Occipital lobe (tissue), 2 donors: ENCODE results near the gene MEGF11. TPM values are rescaled to one million over a fixed set of nuclear protein-coding genes. Genes with fewer than 3 reads are reported as not detected.
A peak's percentile ranks its signal among the peaks of the same experiment; 100 is the strongest.
"Not testable (repeated sequence)": the region's sequence is repeated elsewhere in the genome, so short reads cannot be mapped to it uniquely, and the experiment has no call there.

Experiments used
- DNase-seq: peaks from one replicate; lab custom pipeline; 2025; lab: John Stamatoyannopoulos, UW
- total RNA-seq: library from RNA; depleted of rRNA; stranded (reverse); fragments of >200 nt; gene quantifications from one replicate; pipeline ENCODE4 v1.2.3, GENCODE V29; 2014

Gene MEGF11
- total RNA-seq, 1 donor from 2014 or later: 0.78 TPM

GRCh38 chr15:65902373-65902772 is 351.2 kb downstream of the MEGF11 start:
- DNase-seq: no peak

GRCh38 chr15:65901836-65902235 is 351.7 kb downstream of the MEGF11 start:
- no peak for DNase-seq

- DNase-seq: no peak
Measured at GRCh38 chr15:65901336-65901735, 352.2 kb downstream of the MEGF11 start.

GRCh38 chr15:65900488-65900887 is 353.1 kb downstream of the MEGF11 start:
- DNase-seq: no peak

DNA sequence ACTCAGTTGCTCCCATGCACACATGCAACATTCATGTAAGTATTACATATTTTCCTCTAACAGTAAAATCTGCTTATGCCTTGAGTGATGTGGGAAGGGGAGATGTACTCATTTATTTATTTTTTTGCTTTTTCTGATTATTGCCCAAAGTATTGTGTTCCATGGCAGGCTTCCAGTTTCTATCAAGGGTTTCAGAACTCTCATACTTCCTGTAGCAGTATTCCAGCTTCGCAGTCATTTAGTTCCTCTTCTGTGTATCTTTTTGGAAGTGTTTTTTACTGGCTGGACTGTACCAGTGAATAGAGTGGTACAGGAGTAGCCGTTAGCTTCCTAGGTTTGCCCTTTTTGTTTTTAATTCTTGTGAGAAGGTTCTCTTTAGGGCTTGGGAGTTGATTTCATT is 357.3 kb downstream of the MEGF11 start:
- DNase-seq: no peak

GRCh38 chr15:65893060-65893459 is 360.5 kb downstream of the MEGF11 start:
- no peak for DNase-seq

GRCh38 chr15:65888981-65889380 is 364.6 kb downstream of the MEGF11 start:
- no peak for DNase-seq

DNA sequence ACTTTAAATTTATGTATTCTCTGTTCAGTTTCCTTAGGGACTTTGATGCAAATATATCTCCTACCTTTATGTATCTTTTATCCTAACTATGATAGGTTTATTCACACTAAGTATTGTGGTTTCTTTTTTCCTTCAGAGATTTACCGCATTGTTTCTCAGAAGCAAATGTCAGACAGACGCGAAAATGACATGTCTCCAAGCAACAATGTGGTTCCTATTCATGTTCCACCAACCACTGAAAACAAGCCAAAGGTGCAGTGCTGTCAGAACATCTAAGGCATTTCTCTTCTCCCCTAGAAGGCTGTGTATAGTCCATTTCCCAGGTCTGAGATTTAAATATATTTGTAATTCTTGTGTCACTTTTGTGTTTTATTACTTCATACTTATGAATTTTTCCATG is 366.0 kb downstream of the MEGF11 start:
- no peak for DNase-seq

GRCh38 chr15:65885668-65886218 is 367.8 kb downstream of the MEGF11 start:
- no peak for DNase-seq

DNA sequence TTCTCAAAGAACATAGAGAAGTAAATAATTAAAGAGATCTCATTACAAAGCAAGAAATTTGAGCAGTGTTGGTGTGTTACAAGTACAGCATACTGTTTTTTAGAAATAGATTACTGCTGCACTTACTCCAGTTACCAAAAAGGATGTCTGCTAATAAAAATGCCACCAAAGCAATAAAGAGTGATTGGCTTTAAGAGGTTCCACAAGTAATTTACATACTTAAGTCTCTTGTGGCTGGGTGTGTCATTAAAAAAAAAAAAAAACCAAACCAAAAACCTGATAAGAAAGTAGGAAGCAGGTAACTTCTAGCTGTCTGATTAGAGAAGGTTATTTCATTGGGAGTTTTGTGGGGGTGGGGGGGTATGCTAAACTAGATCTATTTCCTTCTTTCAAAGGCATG is 369.0 kb downstream of the MEGF11 start:
- no peak for DNase-seq

- DNase-seq: no peak
Measured at GRCh38 chr15:65883571-65883970, 370.0 kb downstream of the MEGF11 start.

DNA sequence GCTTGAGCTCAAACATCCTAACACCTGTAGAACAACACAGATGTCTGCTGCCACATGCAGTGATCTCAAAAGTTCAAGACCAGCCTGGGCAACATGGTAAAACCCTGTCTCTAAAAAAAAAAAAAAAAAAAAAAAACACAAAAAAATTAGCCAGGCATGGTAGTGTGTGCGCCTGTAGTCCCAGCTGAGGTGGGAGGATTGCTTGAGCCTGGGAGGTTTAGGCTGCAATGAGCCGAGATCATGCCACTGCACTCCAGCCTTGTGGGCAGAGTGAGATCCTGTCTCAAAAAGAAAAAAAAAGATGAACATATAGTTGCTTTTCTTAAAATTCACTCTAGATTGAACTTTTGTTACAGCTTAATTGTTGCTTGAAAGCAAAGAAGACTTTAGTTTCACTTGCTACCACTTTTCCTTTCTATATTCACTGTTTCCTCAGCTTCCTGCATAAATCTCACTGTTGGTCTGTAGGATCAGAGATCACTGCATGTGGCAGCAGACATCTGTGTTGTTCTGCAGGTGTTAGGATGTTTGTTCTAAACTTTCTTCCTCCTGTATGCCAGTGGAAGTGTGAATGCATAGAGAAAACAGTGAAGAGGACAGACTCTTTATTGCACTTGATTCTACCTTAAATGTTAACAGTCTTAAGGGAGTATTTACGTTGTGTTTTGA is 371.6 kb downstream of the MEGF11 start:
- DNase-seq: no peak

GRCh38 chr15:65877749-65878148 is 375.8 kb downstream of the MEGF11 start:
- no peak for DNase-seq

DNA sequence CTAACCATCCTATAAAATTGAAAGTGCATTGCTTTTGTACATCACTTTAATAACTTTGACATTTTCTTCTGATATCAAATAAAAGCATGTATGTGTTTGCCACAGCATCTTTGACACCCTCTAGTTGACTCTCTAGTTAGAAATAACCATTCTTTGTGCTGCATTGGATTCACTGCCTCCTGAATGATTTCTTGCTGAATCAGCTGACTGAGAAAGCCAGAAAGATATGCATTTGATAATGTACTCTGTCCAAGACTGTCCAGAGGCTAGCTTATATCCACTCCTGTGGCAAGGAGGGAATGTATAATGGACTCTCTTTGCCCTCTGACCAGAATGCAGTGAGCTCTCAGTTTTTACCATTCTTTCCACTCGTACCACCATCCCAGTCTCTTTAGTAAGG is 378.1 kb downstream of the MEGF11 start:
- no peak for DNase-seq

- DNase-seq: no peak
Measured at GRCh38 chr15:65873256-65873655, 380.3 kb downstream of the MEGF11 start.

- not testable (repeated sequence) for DNase-seq
Measured at GRCh38 chr15:65872596-65872995, 381.0 kb downstream of the MEGF11 start.

- DNase-seq: not testable (repeated sequence)
Measured at GRCh38 chr15:65871886-65872285, 381.7 kb downstream of the MEGF11 start.

- no peak for DNase-seq
Measured at GRCh38 chr15:65870889-65871533, 382.5 kb downstream of the MEGF11 start.

DNA sequence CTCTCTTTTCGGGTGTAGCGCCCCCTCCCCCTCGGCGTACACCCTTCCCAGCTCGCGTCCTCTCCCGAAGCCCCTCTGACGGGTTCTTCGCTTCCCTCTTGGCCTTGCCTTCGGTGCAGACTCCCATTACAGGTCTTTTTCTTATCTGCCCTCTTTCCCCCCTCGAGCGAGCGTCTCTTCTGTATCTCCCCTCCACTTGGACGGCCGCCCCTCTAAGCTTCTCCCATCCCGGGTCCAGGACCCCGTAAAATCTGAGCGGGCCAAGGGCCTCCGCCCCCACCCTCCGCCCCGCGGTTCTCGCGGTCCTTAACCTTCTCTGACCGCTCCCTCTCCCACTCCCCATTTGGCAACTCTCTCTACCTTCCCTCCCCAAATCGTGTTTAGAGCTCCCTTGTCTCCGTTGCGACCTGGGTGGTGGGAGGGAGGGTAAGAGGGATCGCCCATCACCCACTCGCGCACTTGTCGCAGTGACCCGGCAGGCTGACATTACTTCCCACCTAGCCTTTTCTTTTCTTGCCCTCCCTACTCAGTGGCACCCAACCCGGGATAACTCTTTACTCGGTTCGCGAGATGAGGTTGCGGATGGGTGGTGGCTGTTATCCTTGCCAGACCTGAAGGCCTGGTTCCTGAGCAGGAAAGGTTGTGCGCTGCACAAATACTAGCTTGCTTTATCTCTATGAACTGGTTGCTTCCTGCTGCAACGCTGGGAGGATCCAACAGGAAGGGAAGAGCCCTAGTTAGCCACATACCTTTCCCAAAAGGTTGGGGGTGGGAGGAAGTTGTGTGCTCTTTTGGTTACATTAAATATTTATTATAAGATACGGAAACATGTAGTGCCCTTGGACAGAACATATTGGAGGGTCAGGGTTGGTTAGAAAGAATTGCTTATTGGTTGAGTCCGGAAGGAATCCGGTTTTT is 383.3 kb downstream of the MEGF11 start:
- no peak for DNase-seq

GRCh38 chr15:65869126-65869953 is 384.2 kb downstream of the MEGF11 start, which contains the start of gene RAB11A:
Gene RAB11A (plus strand): TSS chr15:65869491. CDS start chr15:65869586, 95 bp downstream.
- DNase-seq: peak; percentile 92
